Measurements from ENCODE around the gene PNPLA6. TPM values are rescaled to one million over a fixed set of nuclear protein-coding genes. Genes with fewer than 3 reads are reported as not detected.

The PNPLA6 gene
- total and polyA plus RNA-seq, 9 of the 15 experiments (the other 6 are each of a cell fraction or from before 2014, with no cell fraction given) = 0.07 to 30.2 (median 8.3) TPM

DNA sequence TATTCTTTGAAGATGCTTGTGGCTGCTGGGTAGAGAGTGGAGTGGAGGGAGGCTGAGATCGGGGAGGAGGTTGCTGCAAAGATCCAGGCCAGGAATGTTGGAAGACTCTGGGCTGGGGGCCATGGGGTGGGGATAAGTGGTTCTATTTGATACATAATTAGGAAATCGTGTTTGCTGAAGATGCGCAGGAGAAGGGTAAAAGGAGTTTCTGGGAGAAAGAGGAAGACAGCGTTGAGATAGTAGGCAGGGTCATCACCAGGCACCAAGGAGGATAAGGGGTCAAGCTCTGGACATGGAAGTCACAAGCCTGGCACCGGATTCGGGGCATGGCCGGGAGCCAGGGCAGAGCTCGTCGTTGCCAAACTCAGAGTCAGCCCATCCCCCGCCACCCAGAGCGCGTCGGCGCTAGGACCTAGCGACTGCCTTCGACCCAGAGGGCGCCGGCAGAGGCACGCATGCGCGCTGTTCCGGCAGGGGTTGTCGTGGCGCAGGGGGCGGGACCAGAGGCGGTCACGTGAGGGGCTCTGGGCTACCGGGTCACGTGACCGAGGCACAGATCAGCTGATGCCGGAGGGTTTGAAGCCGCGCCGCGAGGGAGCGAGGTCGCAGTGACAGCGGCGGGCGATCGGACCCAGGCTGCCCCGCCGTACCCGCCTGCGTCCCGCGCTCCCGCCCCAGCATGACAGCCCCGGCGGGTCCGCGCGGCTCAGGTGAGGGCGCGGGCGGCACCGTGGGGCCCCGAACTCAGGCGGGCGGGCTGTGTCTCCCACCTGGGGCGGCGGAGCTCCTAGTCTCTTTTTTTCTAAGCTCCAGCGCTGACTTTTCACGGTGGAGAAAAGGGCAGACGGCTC is 13.2 kb upstream of the PNPLA6 start, which contains the start of gene MCOLN1 (continued):
- TF ChIP-seq, protein P1, sequence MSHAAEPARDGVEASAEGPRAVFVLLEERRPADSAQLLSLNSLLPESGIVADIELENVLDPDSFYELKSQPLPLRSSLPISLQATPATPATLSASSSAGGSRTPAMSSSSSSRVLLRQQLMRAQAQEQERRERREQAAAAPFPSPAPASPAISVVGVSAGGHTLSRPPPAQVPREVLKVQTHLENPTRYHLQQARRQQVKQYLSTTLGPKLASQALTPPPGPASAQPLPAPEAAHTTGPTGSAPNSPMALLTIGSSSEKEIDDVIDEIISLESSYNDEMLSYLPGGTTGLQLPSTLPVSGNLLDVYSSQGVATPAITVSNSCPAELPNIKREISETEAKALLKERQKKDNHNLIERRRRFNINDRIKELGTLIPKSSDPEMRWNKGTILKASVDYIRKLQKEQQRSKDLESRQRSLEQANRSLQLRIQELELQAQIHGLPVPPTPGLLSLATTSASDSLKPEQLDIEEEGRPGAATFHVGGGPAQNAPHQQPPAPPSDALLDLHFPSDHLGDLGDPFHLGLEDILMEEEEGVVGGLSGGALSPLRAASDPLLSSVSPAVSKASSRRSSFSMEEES (CRISPR knock-in tag; IDR thresholded peaks at IDR 0.05) = peak; percentile 100
- TF ChIP-seq ERF (CRISPR knock-in tag; IDR thresholded peaks at IDR 0.05) (peak; percentile 86), MTA1 (IDR thresholded peaks at IDR 0.05; ENCODE audit: borderline replicate concordance) (no peak), FOXK1 (CRISPR knock-in tag; IDR thresholded peaks at IDR 0.05; ENCODE audit: borderline replicate concordance) (no peak; the same call in 1 of the 2 replicates), NFIX (CRISPR knock-in tag; IDR thresholded peaks at IDR 0.05; ENCODE audit: low read depth) (no peak), CREB3L1 (IDR thresholded peaks at IDR 0.05; ENCODE audit: borderline replicate concordance, low read depth) (peak; percentile 87), STAT5A (IDR thresholded peaks at IDR 0.05; ENCODE audit: borderline replicate concordance, low read length) (no peak; the same call in 1 of the 2 replicates), ZNF175 (CRISPR knock-in tag; IDR thresholded peaks at IDR 0.05; ENCODE audit: low read depth) (no peak), TBP (optimal IDR thresholded peaks at IDR 0.05; ENCODE audit: low read depth, low read length) (peak; percentile 73), HDAC2 (IDR thresholded peaks at IDR 0.05) (peak; percentile 65; the same call in 1 of the 2 replicates), EP300 (IDR thresholded peaks at IDR 0.05; ENCODE audit: low read length) (peak; percentile 37; the same call in 1 of the 2 replicates), ZNF431 (CRISPR knock-in tag; IDR thresholded peaks at IDR 0.05) (no peak), PHF21A (IDR thresholded peaks at IDR 0.05; ENCODE audit: borderline replicate concordance, low read depth) (no peak), NCOA6 (IDR thresholded peaks at IDR 0.05) (no peak), TEAD2 (tag; IDR thresholded peaks at IDR 0.05) (no peak), YY1 (IDR thresholded peaks at IDR 0.05; ENCODE audit: borderline replicate concordance in 1 of 3, control insufficient read depth in 1 of 3, extremely low read depth in 1 of 3, insufficient read depth in 3 of 3, insufficient read length in 1 of 3, insufficient replicate concordance in 2 of 3, low read depth in 1 of 3, low read length in 2 of 3) (peak in 2 of 3 experiments; percentile 35 to 48), TGIF2 (CRISPR knock-in tag; IDR thresholded peaks at IDR 0.05) (no peak), HBP1 (CRISPR knock-in tag; IDR thresholded peaks at IDR 0.05) (no peak), MCM7 (IDR thresholded peaks at IDR 0.05) (no peak), ZNF707 (CRISPR knock-in tag; conservative IDR thresholded peaks at IDR 0.05) (no peak), HDAC1 (IDR thresholded peaks at IDR 0.05) (peak in 1 of 2 experiments; percentile 95; a peak in 3 of 4 replicates), ZNF143 (CRISPR knock-in tag; IDR thresholded peaks at IDR 0.05) (peak; percentile 65; the same call in 1 of the 2 replicates), BDP1 (IDR thresholded peaks at IDR 0.05; ENCODE audit: insufficient read depth, insufficient read length) (no peak)
- TF ChIP-seq, protein P2, sequence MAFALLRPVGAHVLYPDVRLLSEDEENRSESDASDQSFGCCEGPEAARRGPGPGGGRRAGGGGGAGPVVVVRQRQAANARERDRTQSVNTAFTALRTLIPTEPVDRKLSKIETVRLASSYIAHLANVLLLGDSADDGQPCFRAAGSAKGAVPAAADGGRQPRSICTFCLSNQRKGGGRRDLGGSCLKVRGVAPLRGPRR (CRISPR knock-in tag; IDR thresholded peaks at IDR 0.05) = no peak
